Measurements from ENCODE around the gene LOXHD1. TPM values are rescaled to one million over a fixed set of nuclear protein-coding genes. Genes with fewer than 3 reads are reported as not detected.

LOXHD1 gene
- total RNA-seq, 2 experiments from 2014 or later: not detected

- Histone ChIP-seq H3K4me1 (ENCODE audit: insufficient read depth, low read length) (no peaks in the 10 kb centered on the region), H3K27me3 (ENCODE audit: control insufficient read depth in 1 of 2, insufficient read depth in 2 of 2, low read length in 2 of 2) (peaks cover 4 to 7% of the 10 kb centered on the region in 2 experiments), H3K4me3 (ENCODE audit: low read length) (no peak overlapping the region), H3K36me3 (ENCODE audit: insufficient read depth, low read length) (no peaks in the 10 kb centered on the region), H3K27ac (ENCODE audit: low read depth in 1 of 2, low read length in 2 of 2) (no peak overlapping the region), H3K9me3 (ENCODE audit: control insufficient read depth in 1 of 2, insufficient read depth in 1 of 2, low read length in 2 of 2) (no peaks in the 10 kb centered on the region)
- Mint-ChIP-seq H3K4me3 (no peak overlapping the region), H3K36me3 (ENCODE audit: low read depth) (no peaks in the 10 kb centered on the region), H3K4me1 (ENCODE audit: low read depth) (no peaks in the 10 kb centered on the region), H3K9me3 (peaks cover 3% of the 10 kb centered on the region), H3K27ac (no peak overlapping the region), H3K27me3 (peaks cover 19% of the 10 kb centered on the region)
- CTCF ChIA-PET: no interaction called here
- no peak for TF ChIP-seq CTCF (IDR thresholded peaks at IDR 0.05)
- POLR2A ChIA-PET: no interaction called here
- DNase-seq: no peak
- intact Hi-C loops (cut with DNase I, micrococcal nuclease): no loop called here
- ATAC-seq (ENCODE audit: poor library complexity): no peak
Observed at GRCh38 chr18:46447792-46448191, 209.2 kb downstream of the LOXHD1 start.

- Mint-ChIP-seq H3K4me3 (no peak overlapping the region), H3K27me3 (peaks cover 19% of the 10 kb centered on the region), H3K9me3 (peaks cover 3% of the 10 kb centered on the region), H3K4me1 (ENCODE audit: low read depth) (no peaks in the 10 kb centered on the region), H3K27ac (no peak overlapping the region), H3K36me3 (ENCODE audit: low read depth) (no peaks in the 10 kb centered on the region)
- ATAC-seq (ENCODE audit: poor library complexity) (no peak), DNase-seq (no peak)
- no peaks in the 10 kb centered on the region for H3K36me3 ChIP-seq (ENCODE audit: insufficient read depth, low read length)
- no peak for TF ChIP-seq CTCF (IDR thresholded peaks at IDR 0.05)
- no peaks in the 10 kb centered on the region for H3K9me3 ChIP-seq (ENCODE audit: control insufficient read depth in 1 of 2, insufficient read depth in 1 of 2, low read length in 2 of 2)
- no peak overlapping the region for H3K4me3 ChIP-seq (ENCODE audit: low read length)
- no peaks in the 10 kb centered on the region for H3K4me1 ChIP-seq (ENCODE audit: insufficient read depth, low read length)
- CTCF ChIA-PET: no interaction called here
- H3K27me3 ChIP-seq (ENCODE audit: control insufficient read depth in 1 of 2, insufficient read depth in 2 of 2, low read length in 2 of 2): peaks cover 4 to 7% of the 10 kb centered on the region in 2 experiments
- intact Hi-C loops (cut with DNase I, micrococcal nuclease): no loop called here
- POLR2A ChIA-PET: no interaction called here
- no peak overlapping the region for H3K27ac ChIP-seq (ENCODE audit: low read depth in 1 of 2, low read length in 2 of 2)
Observed at GRCh38 chr18:46447323-46447722, 209.7 kb downstream of the LOXHD1 start.

GRCh38 chr18:46445522-46446313 lies 211.3 kb downstream of the LOXHD1 start:
- ATAC-seq (ENCODE audit: poor library complexity) (no peak), DNase-seq (no peak)
- no peak overlapping the region for H3K27ac Mint-ChIP-seq
- no peaks in the 10 kb centered on the region for H3K4me1 ChIP-seq (ENCODE audit: insufficient read depth, low read length)
- no peaks in the 10 kb centered on the region for H3K36me3 Mint-ChIP-seq (ENCODE audit: low read depth)
- CTCF ChIA-PET: no interaction called here
- no peaks in the 10 kb centered on the region for H3K9me3 ChIP-seq (ENCODE audit: control insufficient read depth in 1 of 2, insufficient read depth in 1 of 2, low read length in 2 of 2)
- no peak overlapping the region for H3K4me3 Mint-ChIP-seq
- no peaks in the 10 kb centered on the region for H3K36me3 ChIP-seq (ENCODE audit: insufficient read depth, low read length)
- POLR2A ChIA-PET: no interaction called here
- peaks cover 3% of the 10 kb centered on the region for H3K9me3 Mint-ChIP-seq
- H3K4me3 ChIP-seq (ENCODE audit: low read length): no peak overlapping the region
- no peaks in the 10 kb centered on the region for H3K4me1 Mint-ChIP-seq (ENCODE audit: low read depth)
- TF ChIP-seq CTCF (IDR thresholded peaks at IDR 0.05): no peak
- peaks cover 19% of the 10 kb centered on the region for H3K27me3 Mint-ChIP-seq
- intact Hi-C loops (cut with DNase I, micrococcal nuclease): no loop called here
- H3K27ac ChIP-seq (ENCODE audit: low read depth in 1 of 2, low read length in 2 of 2): no peak overlapping the region
- H3K27me3 ChIP-seq (ENCODE audit: control insufficient read depth in 1 of 2, insufficient read depth in 2 of 2, low read length in 2 of 2): peaks cover 4 to 7% of the 10 kb centered on the region in 2 experiments
